Thymus (tissue), 11 donors: ENCODE measurements around the gene CDH4. TPM values are rescaled to one million over a fixed set of nuclear protein-coding genes. Genes with fewer than 3 reads are reported as not detected.

Source experiments
- DNase-seq, 9 donors: peaks; one replicate each; pipeline ENCODE4 v3.0.0-alpha.2; 2013; ENCODE audit warnings: low spot score in 9 of 9, low read depth in 6 of 9, missing footprints in 1 of 9
- H3K27ac ChIP-seq, 2 donors: one replicate each; pipeline ENCODE4 v1.5.1; 2013; ENCODE audit warnings: control low read depth in 1 of 2, low read depth in 1 of 2, low read length in 1 of 2, mild to moderate bottlenecking in 1 of 2, moderate library complexity in 1 of 2
- H3K27me3 ChIP-seq, 2 donors: one replicate each; pipeline ENCODE4 v1.5.1; 2013; ENCODE audit warnings: low read length in 1 of 2; ENCODE audit not compliant: control insufficient read depth in 2 of 2, insufficient read depth in 1 of 2
- H3K36me3 ChIP-seq, 2 donors: one replicate each; pipeline ENCODE4 v1.5.1; 2013; ENCODE audit warnings: low read length in 1 of 2, mild to moderate bottlenecking in 1 of 2, moderate library complexity in 1 of 2; ENCODE audit not compliant: control insufficient read depth in 2 of 2, insufficient read depth in 2 of 2
- H3K4me1 ChIP-seq, 2 donors: one replicate each; pipeline ENCODE4 v1.5.1; 2013; ENCODE audit warnings: low read length in 2 of 2; ENCODE audit not compliant: control insufficient read depth in 2 of 2, insufficient read depth in 2 of 2
- H3K4me3 ChIP-seq, 2 donors: one replicate each; pipeline ENCODE4 v1.5.1; 2013; ENCODE audit warnings: low read length in 2 of 2, control low read depth in 1 of 2, mild to moderate bottlenecking in 1 of 2
- H3K9me3 ChIP-seq, 2 donors: one replicate each; pipeline ENCODE4 v1.5.1; 2013; ENCODE audit warnings: low read length in 1 of 2, mild to moderate bottlenecking in 1 of 2; ENCODE audit not compliant: control insufficient read depth in 2 of 2, insufficient read depth in 1 of 2
- WGBS: extraction: QIAGEN DNeasy Blood & Tissue Kit; methylation state at CpG from one replicate; pipeline ENCODE4 v1.1.7; 2013; 5-methylcytosine and 5-hydroxymethylcytosine counted together
- polyA plus RNA-seq: library from polyadenylated mRNA; stranded (reverse); fragments of 200-250 nt; gene quantifications from one replicate; pipeline ENCODE4 v1.2.3, GENCODE V29; 2013
- total RNA-seq: library from RNA; stranded (reverse); fragments of 120-200 nt; gene quantifications from one replicate; pipeline ENCODE4 v1.2.4, GENCODE V29; 2013
- donor health status: healthy.

Gene CDH4
- total and polyA plus RNA-seq, 2 donors: 0.34 to 0.61 TPM

- Histone ChIP-seq H3K4me1 (no peaks in the 10 kb centered on the region), H3K36me3 (no peaks in the 10 kb centered on the region), H3K27me3 (no peaks in the 10 kb centered on the region), H3K27ac (no peak overlapping the region), H3K4me3 (no peak overlapping the region), H3K9me3 (peaks cover 0 to 21% of the 10 kb centered on the region in 2 donors)
- WGBS: 60% methylated on average over 26 of the region's 26 CpGs
- no peak for DNase-seq
Measured at GRCh38 chr20:61734733-61735502, 482.9 kb downstream of the CDH4 start.

GRCh38 chr20:61735503-61735785 is 483.4 kb downstream of the CDH4 start:
- Histone ChIP-seq H3K27ac (no peak overlapping the region), H3K4me1 (no peaks in the 10 kb centered on the region), H3K4me3 (no peak overlapping the region), H3K9me3 (peaks cover 0 to 21% of the 10 kb centered on the region in 2 donors), H3K36me3 (no peaks in the 10 kb centered on the region), H3K27me3 (no peaks in the 10 kb centered on the region)
- DNase-seq: no peak
- 83% methylated on average over 11 of the region's 11 CpGs for WGBS

- H3K4me1 ChIP-seq: no peaks in the 10 kb centered on the region
- no peak for DNase-seq
- H3K36me3 ChIP-seq: no peaks in the 10 kb centered on the region
- no peak overlapping the region for H3K4me3 ChIP-seq
- H3K27ac ChIP-seq: no peak overlapping the region
- no peaks in the 10 kb centered on the region for H3K27me3 ChIP-seq
- peaks cover 0 to 20% of the 10 kb centered on the region in 2 donors for H3K9me3 ChIP-seq
- WGBS: 81% methylated on average over 10 of the region's 10 CpGs
Measured at GRCh38 chr20:61736001-61736635, 484.1 kb downstream of the CDH4 start.

GRCh38 chr20:61736751-61737310 is 484.8 kb downstream of the CDH4 start:
- no peaks in the 10 kb centered on the region for H3K4me1 ChIP-seq
- H3K27ac ChIP-seq: no peak overlapping the region
- peaks cover 0 to 20% of the 10 kb centered on the region in 2 donors for H3K9me3 ChIP-seq
- no peak overlapping the region for H3K4me3 ChIP-seq
- no peak for DNase-seq
- H3K36me3 ChIP-seq: no peaks in the 10 kb centered on the region
- no peaks in the 10 kb centered on the region for H3K27me3 ChIP-seq
- WGBS: 87% methylated on average over 14 of the region's 14 CpGs

- no peaks in the 10 kb centered on the region for H3K36me3 ChIP-seq
- H3K27me3 ChIP-seq: no peaks in the 10 kb centered on the region
- WGBS: 95% methylated on average over 8 of the region's 8 CpGs
- H3K9me3 ChIP-seq: peaks cover 0 to 20% of the 10 kb centered on the region in 2 donors
- no peak overlapping the region for H3K27ac ChIP-seq
- H3K4me3 ChIP-seq: no peak overlapping the region
- DNase-seq: no peak
- no peaks in the 10 kb centered on the region for H3K4me1 ChIP-seq
Measured at GRCh38 chr20:61737346-61737745, 485.3 kb downstream of the CDH4 start.

- Histone ChIP-seq H3K27ac (no peak overlapping the region), H3K4me1 (no peaks in the 10 kb centered on the region), H3K27me3 (no peaks in the 10 kb centered on the region), H3K4me3 (no peak overlapping the region), H3K36me3 (no peaks in the 10 kb centered on the region), H3K9me3 (peaks cover 0 to 17% of the 10 kb centered on the region in 2 donors)
- no peak for DNase-seq
- 93% methylated on average over 16 of the region's 16 CpGs for WGBS
Measured at GRCh38 chr20:61737812-61738443, 485.9 kb downstream of the CDH4 start.

GRCh38 chr20:61738601-61739069 is 486.6 kb downstream of the CDH4 start:
- Histone ChIP-seq H3K27me3 (no peaks in the 10 kb centered on the region), H3K4me3 (no peak overlapping the region), H3K36me3 (no peaks in the 10 kb centered on the region), H3K9me3 (peaks cover 0 to 14% of the 10 kb centered on the region in 2 donors), H3K4me1 (no peaks in the 10 kb centered on the region), H3K27ac (no peak overlapping the region)
- no peak for DNase-seq
- WGBS: 89% methylated on average over 23 of the region's 23 CpGs

GRCh38 chr20:61739086-61739831 is 487.2 kb downstream of the CDH4 start:
- no peaks in the 10 kb centered on the region for H3K36me3 ChIP-seq
- 96% methylated on average over 19 of the region's 19 CpGs for WGBS
- DNase-seq: no peak
- no peaks in the 10 kb centered on the region for H3K27me3 ChIP-seq
- H3K9me3 ChIP-seq: peaks cover 0 to 13% of the 10 kb centered on the region in 2 donors
- H3K27ac ChIP-seq: no peak overlapping the region
- H3K4me1 ChIP-seq: no peaks in the 10 kb centered on the region
- no peak overlapping the region for H3K4me3 ChIP-seq
